ENCODE data around the gene IRF4. TPM values are rescaled to one million over a fixed set of nuclear protein-coding genes. Genes with fewer than 3 reads are reported as not detected.

The IRF4 gene
- total RNA-seq, 4 donors from 2014 or later, result 4.5 to 17.0 (median 10.1) TPM

DNA sequence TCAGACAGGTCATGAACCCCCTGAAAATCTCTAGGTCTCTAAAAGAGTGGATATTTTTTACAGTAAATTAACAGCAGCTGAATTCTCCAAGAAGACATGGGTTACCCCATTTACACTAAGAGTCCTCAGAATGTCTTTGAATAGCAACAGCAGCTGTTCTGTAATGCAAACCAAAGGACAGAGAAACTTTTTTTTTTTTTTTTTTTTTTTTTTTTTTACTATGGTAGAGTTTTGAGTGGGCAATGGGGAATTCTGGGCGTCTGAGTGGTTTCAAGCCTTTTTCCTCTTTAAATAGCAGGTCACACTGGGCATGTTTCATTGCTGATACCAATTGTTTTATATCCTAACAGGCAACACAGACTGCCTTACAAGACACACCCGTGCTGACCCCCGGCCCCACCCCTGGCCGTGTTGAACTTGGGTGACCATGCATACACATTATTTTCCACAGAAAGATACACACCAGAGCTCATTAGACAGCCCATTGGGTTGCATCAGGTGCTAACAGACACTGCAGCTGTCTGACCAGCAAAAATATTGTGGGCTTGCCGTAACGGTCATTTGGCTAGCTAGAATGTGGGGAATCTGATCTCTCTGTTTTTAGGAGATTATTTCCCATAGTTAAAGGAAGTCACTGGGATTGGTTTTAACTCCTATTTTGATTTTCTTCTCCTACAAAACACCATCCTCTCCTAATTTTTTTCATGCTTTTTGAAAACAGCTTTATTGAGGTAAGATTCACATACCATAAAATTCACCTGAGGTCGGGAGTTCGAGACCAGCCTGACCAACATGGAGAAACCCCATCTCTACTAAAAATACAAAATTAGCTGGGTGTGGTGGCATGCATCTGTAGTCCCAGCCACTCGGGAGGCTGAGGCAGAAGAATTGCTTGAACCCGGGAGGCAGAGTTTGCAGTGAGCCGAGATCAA lies 26.7 kb upstream of the IRF4 start:
- TF ChIP-seq, protein P1, sequence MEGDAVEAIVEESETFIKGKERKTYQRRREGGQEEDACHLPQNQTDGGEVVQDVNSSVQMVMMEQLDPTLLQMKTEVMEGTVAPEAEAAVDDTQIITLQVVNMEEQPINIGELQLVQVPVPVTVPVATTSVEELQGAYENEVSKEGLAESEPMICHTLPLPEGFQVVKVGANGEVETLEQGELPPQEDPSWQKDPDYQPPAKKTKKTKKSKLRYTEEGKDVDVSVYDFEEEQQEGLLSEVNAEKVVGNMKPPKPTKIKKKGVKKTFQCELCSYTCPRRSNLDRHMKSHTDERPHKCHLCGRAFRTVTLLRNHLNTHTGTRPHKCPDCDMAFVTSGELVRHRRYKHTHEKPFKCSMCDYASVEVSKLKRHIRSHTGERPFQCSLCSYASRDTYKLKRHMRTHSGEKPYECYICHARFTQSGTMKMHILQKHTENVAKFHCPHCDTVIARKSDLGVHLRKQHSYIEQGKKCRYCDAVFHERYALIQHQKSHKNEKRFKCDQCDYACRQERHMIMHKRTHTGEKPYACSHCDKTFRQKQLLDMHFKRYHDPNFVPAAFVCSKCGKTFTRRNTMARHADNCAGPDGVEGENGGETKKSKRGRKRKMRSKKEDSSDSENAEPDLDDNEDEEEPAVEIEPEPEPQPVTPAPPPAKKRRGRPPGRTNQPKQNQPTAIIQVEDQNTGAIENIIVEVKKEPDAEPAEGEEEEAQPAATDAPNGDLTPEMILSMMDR (IDR thresholded peaks at IDR 0.05; ENCODE audit: low read depth), result no peak

DNA sequence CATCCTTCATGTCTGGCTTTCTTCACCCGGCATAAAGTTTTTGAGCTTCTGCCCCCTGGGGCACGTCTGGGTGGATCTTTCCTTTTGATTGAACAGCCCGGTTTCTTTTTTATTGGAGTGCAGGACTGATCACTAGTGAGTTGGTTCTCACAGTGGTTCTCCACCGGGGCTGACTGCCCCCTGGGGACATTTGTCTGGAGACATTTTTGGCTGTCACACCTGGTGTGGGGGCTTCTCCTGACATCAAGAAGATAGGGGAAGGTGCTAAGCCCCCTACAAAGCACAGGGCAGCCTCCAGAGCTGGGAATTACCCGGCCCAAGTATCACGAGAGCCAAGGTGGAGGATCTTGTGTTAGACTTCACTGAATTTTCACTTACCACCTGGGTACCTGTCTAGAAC lies 25.7 kb upstream of the IRF4 start:
- TF ChIP-seq, protein P1 (IDR thresholded peaks at IDR 0.05; ENCODE audit: low read depth), result no peak

DNA sequence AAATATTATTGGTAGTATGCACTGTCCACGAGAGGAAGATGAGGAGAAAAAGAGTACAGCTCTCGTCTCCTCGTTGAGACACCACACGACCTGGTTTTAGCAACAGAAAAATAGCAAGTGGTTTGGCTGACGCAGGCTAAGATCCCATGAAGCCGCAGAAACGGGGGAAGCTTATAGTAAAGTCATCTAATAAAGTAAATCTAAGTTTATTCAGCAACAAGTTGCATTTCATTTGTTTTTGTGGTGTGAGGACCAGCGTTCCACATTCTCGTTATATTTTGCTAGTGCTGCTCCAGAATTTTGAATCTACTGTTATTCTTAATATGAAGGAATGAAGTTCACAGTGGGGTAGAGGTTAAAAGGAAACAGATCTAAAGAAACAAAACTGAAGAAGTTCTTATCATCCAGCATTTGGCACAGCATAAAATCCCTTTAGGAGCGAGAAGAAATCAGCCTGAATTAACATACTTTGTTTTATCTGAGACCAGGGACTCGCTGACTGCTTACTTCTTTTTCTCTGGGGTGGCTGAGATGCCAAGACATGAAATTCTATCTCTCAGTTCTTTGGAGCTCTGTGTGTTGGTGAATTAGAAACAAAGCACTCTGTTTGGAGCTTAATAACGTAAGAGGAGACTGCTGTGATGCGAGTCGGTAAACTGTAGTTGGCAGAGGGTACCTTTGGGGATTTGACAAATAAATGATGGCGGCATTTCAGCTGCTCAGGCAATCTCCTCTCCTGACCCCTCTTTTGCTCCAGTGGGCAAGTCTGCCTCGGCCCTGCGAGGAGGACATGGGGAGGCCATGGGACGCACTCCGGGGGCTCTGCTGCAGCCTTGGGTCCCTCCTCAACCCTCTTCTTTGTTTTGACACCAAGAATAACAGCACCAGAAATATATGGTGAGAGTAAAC lies 24.9 kb upstream of the IRF4 start:
- TF ChIP-seq, protein P1 (IDR thresholded peaks at IDR 0.05; ENCODE audit: low read depth), result no peak

DNA sequence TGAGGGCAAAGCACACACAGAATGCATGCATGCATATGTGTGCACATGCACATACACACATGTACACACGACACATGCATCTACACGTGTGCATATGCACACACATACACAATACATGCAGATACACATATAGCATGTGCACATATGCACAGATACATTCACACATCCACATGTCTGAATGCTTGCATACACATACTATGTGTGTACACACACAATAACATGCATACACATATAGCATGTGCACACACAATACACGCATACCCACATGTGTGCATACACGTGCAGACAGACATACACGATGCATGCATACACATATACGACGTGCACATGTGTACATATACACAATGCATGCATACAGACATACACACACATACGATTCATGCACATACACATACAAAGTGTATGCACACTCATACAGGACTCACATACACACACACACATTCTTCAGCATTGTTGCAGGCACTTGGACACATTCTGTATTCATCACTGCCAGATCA lies 24.2 kb upstream of the IRF4 start:
- TF ChIP-seq, protein P1 (IDR thresholded peaks at IDR 0.05; ENCODE audit: low read depth), result no peak

DNA sequence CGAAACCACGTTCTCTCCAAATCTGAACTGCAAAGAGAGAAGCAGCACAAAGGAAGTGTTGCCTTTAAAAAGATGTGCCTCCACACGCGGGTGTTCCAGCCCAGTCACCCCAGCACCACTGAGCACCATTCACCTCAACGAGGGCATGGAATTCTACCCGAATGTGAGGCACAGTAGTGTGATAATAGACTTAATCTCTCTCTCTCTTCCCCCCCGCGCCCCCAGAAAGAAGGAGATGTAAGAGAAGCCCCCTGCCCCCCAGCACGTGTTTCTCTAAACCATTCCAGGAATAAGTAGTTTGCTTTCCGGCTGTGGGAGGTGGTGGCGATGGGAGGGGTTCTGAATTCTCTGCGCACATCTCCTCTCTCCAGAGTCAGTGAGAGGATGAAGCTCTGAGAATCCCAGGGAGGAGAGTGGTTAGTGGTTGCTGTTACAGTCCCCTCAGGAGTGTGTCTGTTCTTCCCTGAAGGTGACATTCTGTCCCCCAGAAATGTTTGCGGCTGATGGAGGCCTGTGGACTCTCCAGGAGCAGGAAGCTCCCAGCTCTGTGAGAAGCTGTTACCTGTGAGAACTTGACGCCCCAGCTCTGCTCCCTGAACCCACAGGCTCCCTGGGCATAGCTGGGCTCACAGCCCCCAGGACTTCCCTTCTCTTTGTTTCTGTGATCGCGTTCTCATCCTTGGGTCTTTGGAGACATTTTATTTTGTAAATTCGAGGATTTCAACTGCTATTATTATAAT lies 23.5 kb upstream of the IRF4 start:
- TF ChIP-seq, protein P1 (IDR thresholded peaks at IDR 0.05; ENCODE audit: low read depth), result no peak

DNA sequence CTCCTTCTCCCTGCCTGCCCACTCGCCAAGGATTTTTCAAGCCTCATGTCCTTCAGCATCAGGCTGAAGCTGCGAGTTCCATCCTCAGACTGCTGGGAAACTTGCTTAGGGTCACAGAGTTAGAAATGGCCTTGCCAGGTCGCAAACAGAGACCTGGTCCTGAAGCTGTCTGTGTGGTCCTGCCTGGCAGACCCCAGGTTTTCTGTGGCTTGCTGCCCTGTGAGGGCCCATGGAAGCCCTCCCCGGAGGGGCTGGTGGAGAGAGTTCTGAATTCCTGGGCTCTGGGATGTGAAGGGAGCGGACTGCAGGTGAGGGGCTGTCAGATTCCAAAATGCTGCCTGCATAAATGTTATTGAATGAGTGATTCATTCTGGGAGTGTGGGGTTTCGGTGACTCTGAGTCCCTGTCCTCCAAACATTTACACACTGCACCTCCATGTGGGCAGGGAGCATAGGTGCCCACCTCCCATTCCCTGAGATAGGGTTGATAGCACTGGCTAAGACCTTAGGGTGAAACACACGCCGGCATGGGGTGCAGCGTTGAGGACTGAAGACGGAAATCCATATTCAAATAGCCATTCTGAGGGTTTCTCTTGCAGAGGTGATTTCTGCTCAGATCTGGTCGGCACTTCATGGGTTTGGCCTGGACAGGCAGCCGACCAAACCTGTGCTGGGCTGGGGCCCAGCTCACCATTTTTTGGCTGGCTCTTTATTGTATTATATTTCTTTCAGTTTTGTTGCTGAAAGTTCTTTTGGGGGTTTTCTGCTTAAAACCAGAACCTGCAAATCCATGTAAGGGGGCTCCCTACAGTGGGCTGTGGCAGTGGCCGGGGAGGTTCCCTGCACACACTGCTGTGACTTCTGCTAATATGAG lies 21.8 kb upstream of the IRF4 start:
- TF ChIP-seq, protein P1 (IDR thresholded peaks at IDR 0.05; ENCODE audit: low read depth), result no peak

Measured in subcutaneous adipose tissue (tissue), 4 donors.